NCI-H1694 (cell line): ENCODE data around the gene BCL6.

Source experiments
- DNase-seq: peaks from one replicate; lab custom pipeline; 2025; lab: John Stamatoyannopoulos, UW

BCL6 gene

DNA sequence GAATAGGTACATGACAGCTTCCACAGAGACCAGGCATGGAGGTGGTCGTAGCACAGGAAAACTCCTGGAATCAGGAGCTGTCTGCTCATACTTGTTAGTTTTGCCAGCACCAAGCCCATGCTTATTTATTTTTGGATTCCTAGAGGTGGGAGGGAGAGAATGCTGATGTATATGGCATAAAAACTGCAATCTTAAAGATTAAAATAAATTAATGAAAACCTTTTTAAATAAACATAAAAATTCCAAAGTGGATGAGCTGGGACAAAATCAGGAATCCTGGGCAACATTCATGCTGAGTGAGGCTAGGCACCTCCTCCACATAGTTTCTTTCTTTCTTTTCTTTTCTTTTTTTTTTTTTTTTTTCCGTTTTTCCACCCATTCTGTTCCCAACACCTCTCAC is 14.3 kb upstream of the BCL6 start:
- DNase-seq, result no peak

DNA sequence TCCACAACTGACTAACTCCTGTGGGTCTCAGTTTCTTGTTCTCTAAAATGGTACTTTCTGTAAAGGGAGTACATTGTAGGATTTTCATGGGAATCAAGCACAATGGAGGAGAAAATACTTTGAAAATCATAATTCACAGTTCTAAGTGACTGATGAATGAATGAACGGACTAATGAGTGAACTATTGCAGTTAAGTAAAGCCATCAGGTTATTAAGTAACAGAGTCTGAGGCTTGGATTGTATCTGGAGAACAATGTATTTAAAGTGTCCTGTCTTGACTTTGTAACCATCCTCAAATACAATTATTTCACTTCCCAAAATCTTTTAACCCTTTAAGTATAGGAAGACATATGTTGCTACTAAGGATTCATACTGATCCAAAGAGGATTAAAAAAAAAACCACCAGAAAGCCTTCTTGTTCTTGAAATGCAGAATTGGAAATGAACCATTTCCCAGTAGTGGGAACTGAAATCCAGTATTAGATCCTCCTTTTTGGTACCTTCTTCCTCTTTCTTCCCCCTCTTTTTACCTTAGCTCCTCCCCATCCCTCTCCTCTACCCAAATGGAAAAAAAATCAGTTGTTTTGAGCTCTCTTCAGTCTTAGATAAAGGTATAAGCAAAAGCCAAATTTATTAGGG is 13.2 kb upstream of the BCL6 start:
- no peak for DNase-seq

DNA sequence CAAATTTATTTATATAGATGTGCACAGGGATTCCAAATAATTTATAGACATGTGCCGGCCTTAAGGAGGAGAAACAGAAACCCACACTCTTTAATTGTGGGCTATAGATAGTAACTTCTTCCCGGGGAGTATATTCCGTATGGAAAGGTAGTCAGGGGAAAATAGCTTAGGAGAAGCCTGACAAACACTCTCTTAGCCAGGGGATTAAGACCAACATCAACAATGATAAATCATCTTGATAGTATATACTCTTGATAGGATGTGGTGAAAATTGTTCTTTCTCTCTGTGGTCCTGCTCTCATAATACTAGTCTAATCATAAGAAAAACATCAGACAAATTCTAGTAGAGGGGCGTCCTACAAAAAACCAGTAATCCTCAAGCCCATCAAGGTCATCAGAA is 8.2 kb upstream of the BCL6 start:
- no peak for DNase-seq

DNA sequence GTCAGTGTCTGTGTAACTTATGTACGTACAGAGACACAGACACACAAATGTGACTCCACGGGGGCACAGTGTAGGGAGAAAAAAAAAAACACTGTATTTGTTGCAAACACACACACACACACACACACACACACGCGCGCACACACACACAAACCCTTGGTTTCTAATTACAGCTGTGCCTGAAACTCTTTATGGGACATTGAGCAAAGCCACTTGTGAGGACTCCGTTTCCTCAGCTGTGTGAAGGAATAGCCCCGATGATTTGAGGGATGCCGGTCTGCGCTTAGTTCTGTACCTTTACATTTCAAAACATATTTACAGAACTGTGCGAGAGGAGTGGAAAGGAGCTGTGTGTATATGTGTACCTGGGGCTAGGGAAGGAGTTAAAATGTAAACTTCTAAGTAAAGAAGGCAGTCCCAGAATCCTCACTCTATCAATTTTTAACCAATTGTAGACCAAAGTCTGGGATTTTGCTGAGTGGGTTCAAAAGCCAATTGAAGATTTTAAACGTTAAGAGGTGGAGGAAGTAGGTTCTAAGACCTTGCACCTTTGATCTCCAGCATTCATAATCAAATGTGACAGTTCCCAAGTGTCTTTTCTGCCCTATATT is 5.3 kb upstream of the BCL6 start:
- no peak for DNase-seq

DNA sequence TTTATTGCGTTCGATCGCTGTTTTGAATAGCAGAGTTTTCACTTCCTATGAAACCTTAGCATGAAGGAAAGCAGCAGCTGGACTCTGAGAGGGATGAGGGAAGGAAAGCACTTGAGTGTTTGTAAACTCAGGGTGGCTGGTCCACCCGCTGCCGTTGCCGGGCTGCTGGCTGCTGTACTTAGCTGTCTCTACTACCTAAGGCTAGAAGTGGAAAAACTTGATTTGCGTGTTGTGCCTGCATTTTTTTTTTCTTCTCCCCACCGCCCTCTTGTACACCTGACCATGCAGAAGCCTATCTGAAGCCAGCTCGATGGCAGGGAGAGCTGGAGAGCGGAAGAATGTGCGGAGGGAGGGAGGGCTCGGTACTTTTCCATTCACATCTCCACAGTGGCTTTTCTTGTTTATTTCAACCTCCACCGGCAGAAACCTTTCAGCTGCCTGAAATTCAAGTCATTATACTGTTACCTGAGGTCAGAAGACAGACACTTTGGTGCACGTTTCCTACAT is 4.8 kb upstream of the BCL6 start:
- no peak for DNase-seq

DNA sequence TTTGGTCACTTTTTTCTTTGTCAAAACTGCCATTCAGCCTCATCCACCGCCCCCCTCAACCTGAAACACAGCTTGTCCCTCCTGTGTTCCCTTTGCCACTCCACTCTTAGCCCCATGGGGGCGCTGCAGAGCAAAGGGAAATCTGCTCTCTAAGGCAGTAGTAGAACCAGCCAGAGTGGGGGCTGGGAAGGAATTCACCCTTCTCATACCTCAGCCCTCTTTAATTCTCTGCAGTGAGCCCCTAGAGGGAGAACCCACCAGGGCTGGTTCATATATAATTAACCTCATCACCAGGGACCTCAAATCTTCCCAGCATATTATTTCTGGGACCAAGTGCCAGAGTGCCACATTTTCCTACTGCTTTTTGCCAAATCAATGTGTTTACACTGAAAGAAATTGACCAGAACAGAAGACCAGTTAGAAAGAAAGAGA is 2.8 kb upstream of the BCL6 start:
- DNase-seq, result peak; percentile 98

DNA sequence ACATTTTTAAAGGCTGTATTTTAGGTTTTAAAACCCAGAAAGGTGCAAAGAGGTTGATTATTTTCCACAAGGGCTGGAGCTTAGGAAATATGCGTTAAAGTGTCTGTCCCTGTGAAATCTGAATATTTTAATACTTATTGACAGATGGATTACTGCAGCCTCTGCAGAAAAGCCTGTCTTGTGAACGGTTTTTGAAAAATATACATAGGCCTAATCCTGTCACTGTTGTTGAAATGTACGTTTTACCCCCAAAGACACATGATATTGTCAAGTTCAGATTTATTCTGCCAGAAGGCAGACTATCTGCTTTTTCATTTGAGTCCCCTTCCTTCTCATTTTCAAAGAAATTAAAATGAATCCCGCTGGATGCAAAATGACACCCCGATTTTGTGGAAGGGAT is 2.2 kb upstream of the BCL6 start:
- no peak for DNase-seq

DNA sequence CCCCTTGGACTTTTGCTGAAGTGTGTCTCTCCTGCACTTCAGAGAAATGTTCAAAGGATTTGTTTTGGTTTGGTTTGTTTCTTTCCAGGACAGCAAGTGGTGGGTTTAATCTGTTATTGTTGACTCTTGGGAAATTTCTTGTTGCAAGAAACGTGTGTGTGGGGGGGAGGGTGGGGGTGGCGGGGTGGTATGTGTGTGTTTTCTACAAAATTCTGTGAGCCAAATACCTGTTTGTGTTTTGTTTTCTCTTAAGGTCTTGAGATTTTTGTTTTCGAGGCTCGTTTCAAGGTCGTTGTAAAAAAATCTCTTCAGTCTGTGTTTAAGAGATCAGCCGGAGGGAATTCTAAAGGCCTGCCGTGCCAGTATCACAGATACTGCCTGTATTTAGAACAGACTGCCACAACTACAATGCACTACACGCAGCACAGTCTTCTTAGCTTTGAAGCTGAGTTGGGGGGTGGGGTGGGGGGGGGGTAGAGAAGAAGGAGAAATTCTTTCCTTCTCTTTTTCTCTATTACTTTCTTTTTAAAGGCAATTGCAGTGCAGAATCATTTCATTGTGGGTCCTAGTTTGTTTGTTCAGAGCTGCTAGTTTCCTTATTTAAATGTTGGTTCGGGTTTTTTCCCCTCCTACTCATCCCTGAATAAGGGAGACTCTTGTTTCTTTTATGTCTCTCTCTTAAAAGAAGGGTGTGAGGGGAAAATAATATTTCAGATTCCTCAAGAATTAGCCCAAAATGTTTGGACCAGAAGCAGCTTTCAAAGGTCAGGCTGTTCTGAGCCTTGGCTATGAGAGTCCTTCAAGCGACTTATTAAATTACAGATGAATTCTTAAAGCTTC is 1.4 kb upstream of the BCL6 start:
- DNase-seq, result peak; percentile 44

DNA sequence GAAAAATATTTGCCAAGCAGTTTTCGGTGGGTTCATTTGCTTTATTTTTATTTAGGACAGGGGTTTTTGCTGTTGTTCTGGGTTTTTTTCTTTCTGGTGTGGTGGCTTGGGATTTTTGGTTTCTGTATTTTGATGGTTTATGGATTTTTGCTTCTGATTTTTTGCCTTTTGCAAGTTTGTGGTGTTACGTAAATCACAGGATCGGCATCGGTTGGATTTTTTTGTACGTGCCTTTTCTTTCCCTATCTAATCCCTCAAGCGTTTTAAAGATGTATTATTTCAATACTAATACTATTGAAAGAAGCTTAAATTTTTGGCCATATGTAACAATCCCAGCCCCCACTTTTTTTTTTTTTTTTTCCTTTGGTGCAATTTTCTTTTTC is 782 bp upstream of the BCL6 start:
- no peak for DNase-seq

DNA sequence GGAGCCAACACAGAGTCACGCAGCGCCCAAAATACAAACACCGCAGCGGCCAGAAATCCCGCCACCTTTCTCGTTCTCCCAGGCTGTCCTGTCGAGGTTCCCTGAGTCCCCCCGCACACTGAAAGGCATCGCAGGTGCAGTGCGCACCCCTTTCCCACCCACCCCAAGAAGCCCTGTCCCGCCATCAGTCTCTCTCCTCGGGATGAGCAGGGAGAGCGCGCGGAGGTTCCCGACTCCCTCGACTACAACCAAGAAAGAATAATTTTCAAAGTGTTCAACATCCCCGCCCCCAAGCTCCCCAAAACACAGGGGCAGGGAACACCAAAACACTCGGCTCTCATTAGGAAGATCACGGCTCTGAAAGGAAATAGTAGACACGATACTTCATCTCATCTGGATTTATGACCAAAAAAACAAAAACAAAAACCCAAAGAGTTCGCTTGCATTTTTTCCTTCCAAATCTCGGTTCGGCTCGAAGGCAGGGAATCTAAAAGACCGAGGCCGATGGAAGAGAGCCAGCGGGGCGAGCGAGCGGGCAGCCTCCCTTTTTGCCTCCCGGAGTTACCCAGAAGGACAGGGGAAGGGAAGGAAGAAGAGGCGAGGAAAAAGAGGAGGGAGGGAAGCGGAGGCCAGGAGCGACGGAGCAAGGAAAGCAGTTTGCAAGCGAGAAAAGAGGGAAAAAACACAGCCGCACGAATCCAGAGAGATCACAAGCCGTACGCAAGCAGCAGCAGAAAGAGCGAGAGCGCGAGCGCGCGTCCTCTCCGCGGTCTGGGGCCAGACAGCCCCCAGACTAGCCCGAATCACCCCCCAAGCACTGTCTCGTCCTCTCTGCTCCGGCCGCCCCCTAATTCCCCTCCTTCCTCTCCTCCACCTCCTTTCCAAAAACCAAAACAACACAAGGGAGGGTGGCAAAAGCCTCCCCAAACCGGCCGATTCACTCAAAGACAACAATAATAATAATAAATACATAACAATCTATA is 808 bp downstream of the BCL6 start:
- DNase-seq, result no peak

DNA sequence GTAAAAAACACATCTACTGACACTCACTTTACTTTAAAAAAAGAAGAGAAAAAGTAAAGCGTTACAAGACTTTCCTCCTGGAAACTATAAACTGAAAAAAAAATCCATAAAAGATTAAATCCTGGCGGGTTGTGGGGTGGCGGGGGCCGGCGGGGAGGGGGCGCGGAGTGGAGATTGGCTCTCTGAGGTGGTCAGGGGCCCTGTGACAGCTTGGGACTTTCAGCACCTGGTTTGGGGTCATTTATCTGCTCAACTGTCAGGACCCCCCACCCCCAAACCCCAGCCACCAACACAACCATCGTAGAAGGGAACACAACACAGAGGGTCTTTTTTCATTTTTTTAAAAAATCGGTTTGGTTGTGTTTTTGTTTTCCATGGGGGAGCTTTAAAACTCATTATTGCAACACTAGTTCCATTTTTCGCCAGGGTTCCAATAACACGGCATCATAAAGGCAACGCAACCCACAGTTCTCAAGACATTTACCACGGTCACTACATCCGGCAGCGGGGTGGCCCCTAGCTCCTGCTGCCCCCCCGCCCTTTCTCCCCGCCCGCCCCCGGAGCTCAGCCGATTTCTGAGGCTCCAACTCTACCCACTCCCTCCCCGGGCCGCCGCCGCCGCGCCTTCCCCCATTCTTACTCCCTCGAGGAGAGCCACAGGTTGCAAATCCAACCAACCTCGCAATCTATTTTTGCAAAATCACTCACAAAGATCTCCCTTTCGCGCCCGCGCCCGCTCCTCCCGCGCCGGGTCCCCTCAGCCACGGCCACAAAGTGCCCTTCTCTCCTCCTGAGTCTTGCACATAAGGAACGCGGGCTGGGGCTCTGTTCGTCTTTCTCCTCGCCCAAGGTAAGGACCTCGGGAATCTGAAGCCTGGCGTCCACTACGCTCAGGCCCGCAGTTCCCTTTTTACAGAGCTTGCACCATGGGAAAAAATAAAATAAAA is 1.8 kb downstream of the BCL6 start:
- no peak for DNase-seq

DNA sequence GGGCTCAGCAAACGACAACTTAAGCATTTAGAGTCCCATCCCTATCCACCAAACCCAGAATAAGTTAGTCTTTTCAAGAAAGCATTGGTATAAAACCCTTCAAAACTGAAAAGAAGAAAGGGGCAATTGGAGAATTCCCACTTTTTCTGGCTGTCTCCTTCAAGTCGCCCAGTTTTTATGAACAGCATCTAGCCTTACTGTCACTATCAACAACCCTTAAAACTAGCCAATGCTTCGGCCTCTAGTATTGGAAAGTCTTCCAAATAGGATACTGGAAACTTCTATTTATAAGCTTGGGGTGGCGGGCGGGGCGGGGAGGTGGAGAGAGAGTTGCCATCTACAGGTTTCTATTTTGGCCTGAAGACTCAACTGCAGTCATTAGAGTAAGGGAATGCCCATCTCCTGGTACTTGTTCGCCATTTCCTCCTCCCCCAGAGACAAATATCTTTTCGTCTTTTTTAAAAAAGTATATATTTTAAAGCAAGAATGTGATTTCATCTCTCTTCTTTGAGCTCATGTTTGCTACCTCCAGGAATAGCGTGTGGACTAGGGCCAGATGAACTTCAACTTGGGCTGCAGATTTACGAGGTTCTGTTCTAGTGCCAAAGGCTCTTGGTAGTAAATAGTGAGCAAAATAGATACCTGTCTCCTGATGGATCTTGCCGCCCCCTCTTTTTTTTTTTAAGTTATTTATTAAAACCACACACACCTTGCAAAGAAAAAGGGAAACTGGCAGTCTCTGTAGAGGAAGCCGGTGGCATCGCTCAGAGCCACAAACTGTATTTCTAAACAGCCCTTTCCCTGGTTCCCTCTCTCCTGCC is 2.7 kb downstream of the BCL6 start:
- DNase-seq, result no peak

DNA sequence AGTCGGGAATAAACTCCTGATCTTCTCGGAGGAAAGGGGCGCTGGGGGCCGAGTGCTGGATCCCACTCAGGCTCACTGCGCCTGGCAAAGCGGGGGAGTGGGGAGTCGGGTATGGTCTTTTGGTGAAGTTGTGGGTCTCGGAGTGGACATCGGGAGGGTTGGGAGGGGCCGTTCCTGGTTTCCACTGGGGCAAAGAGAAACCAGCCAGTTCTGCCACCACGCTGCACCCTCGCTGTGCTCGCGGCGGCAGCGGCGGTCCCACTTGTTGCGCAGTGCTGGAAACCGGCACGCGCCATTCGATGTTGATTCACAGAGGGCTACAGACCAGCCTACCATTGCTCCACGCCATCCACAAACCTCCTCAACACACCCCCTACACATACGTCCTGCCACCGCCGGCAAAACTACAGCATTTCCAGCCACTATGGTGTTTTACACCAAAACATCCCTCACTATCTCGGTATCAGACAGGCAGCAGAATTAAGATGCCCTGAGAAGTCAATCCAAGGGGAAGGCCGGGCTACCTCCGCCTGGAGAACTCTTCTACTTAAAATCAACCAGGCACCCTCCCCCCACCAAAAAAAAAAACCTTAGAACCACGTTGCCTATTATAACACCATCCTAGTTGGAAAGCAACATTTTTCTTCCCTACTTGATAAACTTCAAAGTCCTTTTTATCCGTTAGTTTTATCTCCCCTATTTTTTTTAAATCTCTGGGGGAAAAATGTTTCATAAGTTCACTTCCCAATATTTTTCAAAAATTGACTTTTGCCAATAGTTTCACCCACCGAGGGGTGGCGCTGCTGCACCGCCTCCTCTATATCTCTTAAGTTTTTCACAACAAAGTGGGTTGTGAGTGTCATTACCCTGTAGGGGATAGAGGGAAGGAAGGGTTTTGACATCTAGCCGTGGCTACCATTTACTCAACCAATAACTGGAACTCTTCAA is 3.6 kb downstream of the BCL6 start:
- DNase-seq, result peak; percentile 77

DNA sequence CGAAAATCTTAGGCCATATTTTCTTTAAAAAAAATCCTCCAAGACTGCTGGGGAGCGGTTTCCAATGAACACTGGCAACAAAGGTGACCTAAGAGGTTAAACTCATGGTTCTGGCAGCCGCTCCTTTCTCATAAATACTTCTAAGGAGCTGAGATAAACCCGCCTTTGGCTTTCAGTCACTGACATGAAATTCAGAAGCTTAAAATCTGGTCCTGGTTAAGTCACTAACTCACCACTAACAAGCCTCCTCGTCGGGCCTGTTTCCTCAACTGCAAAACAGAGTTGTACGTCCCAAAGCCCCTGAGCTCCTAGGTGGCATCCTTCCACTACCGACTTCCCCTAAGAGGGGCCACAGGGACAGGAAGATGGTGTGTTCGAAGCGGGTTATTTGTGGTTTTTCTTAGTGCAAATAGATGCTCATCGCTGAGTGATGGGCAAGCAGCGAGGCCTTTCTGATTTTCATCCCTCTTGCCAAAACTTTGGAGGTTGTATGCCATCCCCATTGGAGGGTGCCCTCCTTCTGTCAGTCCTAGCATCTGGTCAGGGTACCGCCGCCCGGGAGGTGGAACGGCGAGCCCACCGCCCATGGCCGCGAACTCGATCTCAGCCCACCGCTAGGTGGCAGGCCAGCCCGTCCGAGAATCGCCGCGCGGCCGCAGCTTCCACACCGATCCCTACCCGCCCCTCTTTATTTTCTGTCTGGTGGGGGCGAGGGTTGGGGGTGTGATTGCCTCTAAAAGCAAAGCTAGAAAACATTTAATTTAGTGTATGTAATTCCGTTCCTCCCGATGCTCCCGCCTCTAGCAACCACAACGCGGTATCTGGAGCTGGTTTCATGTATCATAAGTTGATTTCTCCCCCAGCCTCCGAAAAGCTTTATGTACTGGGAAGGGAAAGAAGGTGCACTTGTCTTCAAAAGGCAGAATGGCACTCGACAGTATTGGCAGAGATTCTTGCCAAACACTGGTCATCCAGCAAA is 4.6 kb downstream of the BCL6 start:
- DNase-seq, result peak; percentile 47

DNA sequence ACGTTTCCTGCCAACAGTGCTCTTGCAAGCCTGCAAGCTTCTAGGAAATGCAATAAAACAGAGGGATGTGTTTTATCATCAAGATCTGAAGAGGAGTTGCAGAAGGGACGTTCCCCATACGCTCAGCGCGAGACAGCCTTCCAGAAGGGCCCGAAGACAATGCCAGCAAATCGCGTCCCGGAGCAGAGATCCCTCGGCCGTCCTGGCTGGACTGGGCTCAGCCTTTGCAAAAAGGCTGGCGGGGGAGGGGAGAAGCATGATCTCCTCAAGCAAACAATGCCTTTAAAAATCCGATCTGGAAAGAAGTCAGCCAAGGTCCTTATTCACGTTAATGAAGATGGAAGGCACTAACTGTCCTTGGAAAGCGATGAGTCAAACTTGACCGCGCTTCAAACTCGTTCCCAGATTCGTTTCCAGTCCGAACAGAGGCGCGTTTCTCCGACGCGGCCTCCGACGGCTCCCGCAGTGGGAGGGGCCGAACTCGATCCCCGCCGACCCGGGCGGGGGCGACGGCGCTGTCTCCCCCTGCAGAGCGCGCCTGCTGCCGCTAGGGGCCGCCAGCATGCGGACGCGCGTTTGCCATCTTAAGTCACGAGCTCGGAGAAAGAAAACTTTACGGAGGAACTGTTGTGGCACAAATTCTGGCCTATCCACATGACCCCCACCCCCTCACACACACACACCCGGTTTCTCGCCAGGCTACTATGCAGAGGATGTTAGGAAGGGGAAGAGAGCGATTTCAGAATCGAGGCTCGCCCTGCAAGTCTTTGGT is 5.5 kb downstream of the BCL6 start:
- peak; percentile 36 for DNase-seq

DNA sequence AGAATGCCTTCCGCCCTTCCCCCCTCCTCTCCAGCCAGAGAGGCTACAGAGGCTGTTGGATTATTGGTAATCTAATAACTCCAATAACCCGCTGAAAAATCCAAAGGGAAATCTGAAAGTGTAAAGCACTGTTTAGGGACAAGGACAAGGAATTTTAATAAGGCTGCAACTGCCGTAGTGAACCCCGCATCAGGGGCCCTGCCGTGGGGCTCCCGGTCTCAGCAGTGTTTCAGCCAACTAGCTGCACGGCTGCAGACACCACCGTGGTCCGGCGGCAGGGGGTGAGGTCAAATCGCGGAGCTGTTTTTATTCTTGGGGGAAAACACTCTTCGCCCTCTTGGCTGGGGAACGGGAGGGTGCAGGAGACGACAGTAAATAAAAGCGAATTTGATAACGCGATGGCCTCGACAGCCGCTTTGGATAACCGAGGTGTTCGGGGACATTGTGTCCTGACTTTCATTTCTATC is 6.1 kb downstream of the BCL6 start:
- DNase-seq, result no peak
